Lung (tissue), 12 donors: ENCODE results near the gene BCL11A. TPM values are rescaled to one million over a fixed set of nuclear protein-coding genes. Genes with fewer than 3 reads are reported as not detected.

Experiments used
- ATAC-seq: fragments of 200-7000 bp; cut with Tn5 transposase; one replicate; pipeline ENCODE4 v1.9.1; 2020; ENCODE audit warnings: moderate number of reproducible peaks; ENCODE audit not compliant: insufficient read depth, low FRiP score
- DNase-seq, 3 donors: peaks; one replicate each; pipeline ENCODE4 v3.0.0-alpha.2; 2013 to 2017
- H3K27ac ChIP-seq, 2 donors: one replicate each; pipeline ENCODE4 v1.5.1; 2013; ENCODE audit warnings: mild to moderate bottlenecking in 2 of 2, moderate library complexity in 2 of 2, control low read depth in 1 of 2, inconsistent platforms in 1 of 2, low read depth in 1 of 2, low read length in 1 of 2
- H3K27me3 ChIP-seq, 3 donors: one replicate each; pipeline ENCODE4 v1.5.1; 2013; ENCODE audit warnings: low read length in 2 of 3; ENCODE audit not compliant: control insufficient read depth in 3 of 3, insufficient read depth in 3 of 3
- H3K36me3 ChIP-seq, 4 donors: one replicate each; pipeline ENCODE4 v1.5.1; 2013; ENCODE audit warnings: low read length in 4 of 4, mild to moderate bottlenecking in 1 of 4, moderate library complexity in 1 of 4; ENCODE audit not compliant: control insufficient read depth in 4 of 4, insufficient read depth in 4 of 4
- H3K4me1 ChIP-seq, 5 donors: one replicate each; pipeline ENCODE4 v1.5.1; 2013; ENCODE audit warnings: low read length in 5 of 5, mild to moderate bottlenecking in 2 of 5, moderate library complexity in 1 of 5; ENCODE audit not compliant: control insufficient read depth in 5 of 5, insufficient read depth in 5 of 5
- H3K4me3 ChIP-seq: one replicate; pipeline ENCODE4 v1.5.1; 2013; ENCODE audit warnings: mild to moderate bottlenecking, control low read depth, moderate library complexity
- H3K9ac ChIP-seq, 2 donors: one replicate each; pipeline ENCODE4 v1.5.1; 2013; ENCODE audit warnings: low read length in 2 of 2, control low read depth in 1 of 2; ENCODE audit not compliant: insufficient read depth in 1 of 2
- H3K9me3 ChIP-seq, 4 donors: one replicate each; pipeline ENCODE4 v1.5.1; 2013; ENCODE audit warnings: low read length in 3 of 4, mild to moderate bottlenecking in 1 of 4, moderate library complexity in 1 of 4; ENCODE audit not compliant: control insufficient read depth in 4 of 4, insufficient read depth in 3 of 4
- CTCF ChIP-seq: IDR thresholded peaks from 2 replicates; pipeline ENCODE4 v1.5.1; 2012; ENCODE audit warnings: mild to moderate bottlenecking; ENCODE audit errors: control extremely low read depth, extremely low read depth
- WGBS, 2 donors: extraction: QIAGEN DNeasy Blood & Tissue Kit; methylation state at CpG; one replicate each; pipeline ENCODE4 v1.1.7; 2013; 5-methylcytosine and 5-hydroxymethylcytosine counted together
- polyA plus RNA-seq, 2 donors: library from polyadenylated mRNA; stranded (reverse); fragments of 200-250 nt; gene quantifications; one replicate each; pipeline ENCODE4 v1.2.1, GENCODE V29; 2013
- total RNA-seq, 2 donors: library from RNA; depleted of rRNA in 1 of 2; stranded (reverse); fragments of >200 nt in 1 of 2; gene quantifications; one replicate each; pipeline ENCODE4 v1.2.1, GENCODE V29; 2014 to 2021
- donor health status: control.
- donor health status: control.
- donor health status: Bipolar disorder and iron deficiency.
- donor health status: healthy.
- donor health status: DM: yes; HTN: yes; CAD: no.

The BCL11A gene
- total and polyA plus RNA-seq, 4 donors, result 1.5 to 21.1 (median 4.7) TPM

DNA sequence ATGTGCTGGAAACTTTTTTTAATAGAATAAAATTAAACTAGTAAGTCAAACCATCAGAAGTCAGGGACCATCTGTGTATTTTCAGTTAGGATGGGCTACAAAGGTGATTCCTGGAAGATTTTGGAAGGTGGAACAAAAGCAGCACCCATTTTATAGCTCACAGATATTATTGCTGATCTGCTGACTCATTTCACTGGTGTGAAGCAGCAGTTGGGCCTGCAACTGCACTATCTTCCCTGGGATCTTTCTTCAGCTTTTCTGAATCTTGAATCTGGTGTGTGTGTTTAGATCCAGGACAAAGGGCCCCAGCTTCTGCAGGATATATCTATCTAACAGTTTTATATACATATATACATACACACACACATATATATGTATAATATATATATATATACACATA is 35.6 kb upstream of the BCL11A start:
- H3K9me3 ChIP-seq, result peaks cover 0 to 4% (median 0%) of the 10 kb centered on the region in 4 donors
- H3K27me3 ChIP-seq, result no peaks in the 10 kb centered on the region
- no peaks in the 10 kb centered on the region for H3K36me3 ChIP-seq
- H3K4me1 ChIP-seq, result no peaks in the 10 kb centered on the region
- no peak for DNase-seq
- no peak for ATAC-seq
- no peak overlapping the region for H3K9ac ChIP-seq
- TF ChIP-seq CTCF, result no peak
- no peak overlapping the region for H3K4me3 ChIP-seq
- no peak overlapping the region for H3K27ac ChIP-seq

GRCh38 chr2:60586081-60586480 is 32.6 kb upstream of the BCL11A start:
- no peak for TF ChIP-seq CTCF
- H3K27me3 ChIP-seq, result peaks cover 0 to 6% (median 2%) of the 10 kb centered on the region in 3 donors
- H3K4me3 ChIP-seq, result no peak overlapping the region
- peaks cover 0 to 3% (median 0%) of the 10 kb centered on the region in 4 donors for H3K9me3 ChIP-seq
- no peak overlapping the region for H3K27ac ChIP-seq
- H3K9ac ChIP-seq, result no peak overlapping the region
- H3K4me1 ChIP-seq, result peaks cover 0 to 5% (median 0%) of the 10 kb centered on the region in 5 donors
- no peak for DNase-seq
- 80 to 83% methylated on average over 6 of the region's 6 CpGs for WGBS, 2 donors
- no peaks in the 10 kb centered on the region for H3K36me3 ChIP-seq
- ATAC-seq, result no peak

DNA sequence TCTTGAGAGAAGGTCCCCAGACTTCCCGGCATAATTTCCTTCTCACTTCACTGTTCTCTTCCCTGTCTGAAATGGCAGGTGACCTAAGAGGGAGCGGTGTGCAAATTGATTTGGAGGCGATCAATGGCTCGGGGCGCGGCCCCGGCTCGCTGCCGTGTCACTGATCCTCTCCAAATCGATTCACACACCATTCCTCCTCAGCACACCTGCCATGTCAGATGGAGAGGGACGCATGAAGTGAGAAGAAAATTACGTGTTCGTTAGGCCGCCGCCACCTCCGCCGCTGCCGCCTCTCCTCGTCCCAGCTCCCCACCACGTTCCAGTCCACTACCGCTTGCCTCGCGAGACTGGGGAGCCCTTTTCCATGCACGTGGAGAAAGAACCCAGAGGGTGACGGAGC is 31.8 kb upstream of the BCL11A start:
- peaks cover 0 to 5% (median 0%) of the 10 kb centered on the region in 5 donors for H3K4me1 ChIP-seq
- WGBS, 2 donors, result 95 to 97% methylated on average over 25 of the region's 25 CpGs
- ATAC-seq, result no peak
- peaks cover 0 to 3% (median 0%) of the 10 kb centered on the region in 4 donors for H3K9me3 ChIP-seq
- H3K9ac ChIP-seq, result no peak overlapping the region
- TF ChIP-seq CTCF, result no peak
- no peak overlapping the region for H3K27ac ChIP-seq
- no peak overlapping the region for H3K4me3 ChIP-seq
- H3K27me3 ChIP-seq, result peaks cover 0 to 10% (median 3%) of the 10 kb centered on the region in 3 donors
- H3K36me3 ChIP-seq, result no peaks in the 10 kb centered on the region
- DNase-seq, result no peak

DNA sequence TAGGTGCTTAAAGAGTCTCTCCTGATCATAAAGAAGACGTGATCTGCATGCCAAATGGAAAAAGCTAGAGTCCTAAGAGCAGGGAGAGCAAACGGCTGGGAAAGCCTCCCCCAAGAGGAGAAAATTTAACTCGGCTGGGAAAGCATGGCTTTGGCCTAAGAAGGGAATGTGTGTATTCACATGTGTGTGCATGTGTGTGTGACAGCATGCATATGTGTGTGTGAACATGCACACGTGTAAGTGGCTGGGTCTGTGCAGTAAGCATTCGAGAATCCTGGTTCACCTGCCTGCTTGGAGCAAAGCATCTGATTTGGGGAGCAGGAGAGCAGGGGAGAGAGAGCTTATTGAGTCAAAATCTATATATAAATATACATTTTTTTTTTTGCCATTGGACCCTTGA is 30.1 kb upstream of the BCL11A start:
- H3K27me3 ChIP-seq, result peaks cover 0 to 13% (median 3%) of the 10 kb centered on the region in 3 donors
- TF ChIP-seq CTCF, result no peak
- H3K4me1 ChIP-seq, result peaks cover 0 to 5% (median 0%) of the 10 kb centered on the region in 5 donors
- no peak overlapping the region for H3K4me3 ChIP-seq
- ATAC-seq (no peak), DNase-seq (no peak)
- WGBS, 2 donors, result 69 to 89% methylated on average over 5 of the region's 5 CpGs
- peaks cover 0 to 3% (median 0%) of the 10 kb centered on the region in 4 donors for H3K9me3 ChIP-seq
- no peak overlapping the region for H3K9ac ChIP-seq
- no peak overlapping the region for H3K27ac ChIP-seq
- H3K36me3 ChIP-seq, result no peaks in the 10 kb centered on the region
